SIG-M5 treated with dmso at 0.1 percent for 504 hours (cell line): ENCODE data around the gene IGFBP4.

Source experiments
- DNase-seq: peaks from one replicate; lab custom pipeline; 2025; ENCODE audit not compliant: unreplicated experiment; lab: John Stamatoyannopoulos, UW

IGFBP4 gene

DNA sequence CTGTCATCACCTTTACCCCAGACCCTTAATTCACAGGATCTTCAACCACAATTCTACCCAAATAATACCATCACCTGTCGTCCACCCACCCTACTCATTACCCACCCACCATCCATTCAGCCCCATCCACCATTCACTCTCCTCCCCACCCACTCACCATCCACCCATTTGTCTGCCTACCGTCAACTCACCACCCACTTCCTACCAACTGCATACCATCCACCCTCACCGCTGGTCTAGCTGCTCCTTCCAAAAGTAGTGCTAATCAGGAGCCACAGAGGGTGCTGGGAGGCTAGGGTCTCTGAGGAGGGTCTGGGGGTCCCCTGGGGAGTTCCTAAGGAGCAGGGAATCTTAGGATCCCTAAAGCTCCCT lies 12.0 kb upstream of the IGFBP4 start:
- DNase-seq = no peak

GRCh38 chr17:40432864-40433528 lies 10.3 kb upstream of the IGFBP4 start:
- DNase-seq = no peak

- no peak for DNase-seq
These were observed 9.5 kb upstream of the IGFBP4 start for GRCh38 chr17:40433551-40434415.

DNA sequence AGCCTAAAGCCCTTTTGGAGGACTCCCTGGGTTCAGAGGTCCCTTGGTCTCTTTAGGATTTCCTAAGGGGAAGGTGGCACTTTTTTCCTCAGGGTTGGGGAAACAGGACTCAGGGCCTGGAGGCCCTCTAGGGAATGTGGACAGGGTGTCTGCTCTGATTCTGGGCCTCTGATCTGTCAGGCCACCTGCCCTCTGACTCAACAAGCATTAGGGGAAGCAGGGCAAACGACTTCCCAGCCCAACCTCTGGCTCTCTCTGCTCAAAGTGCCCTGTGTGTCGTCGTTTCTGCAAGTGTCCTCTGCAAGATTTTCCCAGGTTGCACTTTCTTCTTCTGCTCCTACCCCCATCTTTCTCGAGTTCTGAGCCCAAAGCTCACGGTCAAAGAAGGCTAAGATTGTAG lies 6.6 kb upstream of the IGFBP4 start:
- no peak for DNase-seq

GRCh38 chr17:40437095-40437732 lies 6.0 kb upstream of the IGFBP4 start:
- DNase-seq = peak; percentile 14

DNA sequence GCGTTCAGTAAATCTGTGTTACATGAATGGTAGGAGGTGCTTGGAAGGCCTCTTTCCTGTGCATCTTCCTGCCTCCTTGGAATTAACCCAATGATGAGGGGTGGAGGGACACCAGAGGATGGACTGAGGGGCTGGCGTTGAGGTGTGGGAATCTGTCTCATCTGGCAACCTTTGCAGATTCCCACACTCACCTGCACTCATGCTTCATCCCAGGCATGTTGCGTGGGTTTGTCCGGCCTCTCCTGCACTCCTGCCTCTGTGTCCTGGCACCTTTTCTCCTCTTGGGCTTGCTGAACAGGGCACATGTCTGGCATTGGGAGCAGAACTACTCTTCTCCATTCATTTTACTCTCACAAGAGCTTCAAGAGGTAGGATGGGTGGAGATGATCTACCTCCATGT lies 3.1 kb upstream of the IGFBP4 start:
- no peak for DNase-seq

DNA sequence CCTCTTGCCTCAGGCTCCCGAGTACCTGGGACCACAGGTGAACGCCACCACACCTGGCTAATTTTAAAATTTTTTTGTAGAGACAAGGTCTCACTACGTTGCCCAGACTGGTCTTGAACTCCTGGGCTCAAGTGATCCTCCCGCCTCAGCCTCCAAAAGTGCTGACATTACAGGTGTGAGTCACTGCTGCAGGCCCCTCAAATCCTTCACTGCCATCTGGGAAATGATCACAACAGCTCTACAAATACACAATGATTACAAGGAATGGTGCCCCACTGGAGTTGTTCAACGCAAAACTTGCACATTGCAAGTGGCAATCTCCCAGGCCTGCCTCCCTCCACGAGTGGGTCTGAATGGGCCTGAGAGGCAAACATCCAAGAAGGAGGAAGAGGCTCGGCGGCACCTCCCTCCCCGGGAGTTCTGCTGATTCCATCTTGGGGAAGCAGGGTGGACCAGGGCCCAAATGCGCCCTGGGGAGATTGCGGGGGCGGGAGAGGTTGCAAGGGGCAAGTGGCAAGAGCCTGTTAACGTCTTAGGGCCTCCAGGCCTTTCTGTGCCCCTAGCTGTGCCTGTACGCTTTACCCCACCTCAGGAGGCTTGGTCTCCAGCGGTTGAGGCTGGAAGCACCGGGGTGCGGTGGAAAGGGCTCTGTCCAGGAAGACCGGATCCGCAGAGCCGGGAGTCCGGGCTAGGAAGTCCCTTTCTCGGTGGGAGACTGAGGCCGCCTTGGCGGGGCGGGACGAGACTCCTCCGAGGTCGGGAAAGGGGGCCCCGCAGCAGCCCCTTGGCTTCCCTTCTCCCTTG lies 656 bp upstream of the IGFBP4 start:
- DNase-seq = peak; percentile 24

GRCh38 chr17:40443988-40444899 lies 994 bp downstream of the IGFBP4 start:
- no peak for DNase-seq

- DNase-seq = no peak
These were observed 2.7 kb downstream of the IGFBP4 start for GRCh38 chr17:40445751-40446468.

DNA sequence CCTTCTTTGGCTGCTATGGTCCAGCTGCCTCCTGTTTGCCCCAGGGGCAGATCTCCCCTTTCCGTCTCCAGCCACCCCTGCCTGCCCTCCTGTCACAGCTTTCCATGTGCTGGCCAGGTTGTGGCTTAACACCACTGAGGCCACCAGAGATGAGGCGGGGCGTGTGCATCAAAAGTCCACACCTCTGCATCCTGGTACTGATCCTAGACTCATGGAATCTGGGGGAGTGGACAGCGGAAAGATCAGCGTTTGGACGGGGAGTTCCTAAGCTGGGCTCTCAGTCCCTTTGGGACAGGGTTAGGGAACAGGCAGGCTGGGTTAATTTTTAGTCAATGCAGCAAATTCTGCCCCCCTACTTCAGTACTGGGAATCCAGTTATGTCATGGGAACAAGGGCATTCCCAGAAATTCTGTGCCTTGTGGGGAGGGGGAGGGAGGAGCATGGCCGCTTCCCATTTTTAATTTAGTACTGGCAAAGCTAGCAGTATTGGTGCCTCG lies 3.9 kb downstream of the IGFBP4 start:
- no peak for DNase-seq

DNA sequence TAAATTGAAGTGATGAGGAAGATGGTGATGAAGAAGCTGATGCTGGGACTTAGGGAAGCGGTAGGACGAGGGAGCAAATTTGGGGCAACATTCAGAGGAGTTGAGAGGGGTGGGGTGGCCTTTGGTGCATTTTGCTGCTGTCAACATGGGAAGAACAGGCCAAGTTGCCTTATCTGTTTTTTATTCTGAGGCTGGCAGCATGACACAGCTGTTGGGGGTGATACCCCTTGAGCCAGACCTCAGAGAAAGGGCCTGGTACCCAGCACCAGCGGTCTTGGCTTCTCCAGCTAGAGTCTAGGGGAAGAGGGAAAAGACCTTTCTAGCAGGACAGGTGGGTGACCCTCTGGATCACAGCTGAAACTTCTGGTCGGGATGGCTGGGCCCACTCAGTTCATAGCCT lies 4.6 kb downstream of the IGFBP4 start:
- no peak for DNase-seq

GRCh38 chr17:40448213-40448638 lies 5.0 kb downstream of the IGFBP4 start:
- peak; percentile 41 for DNase-seq

GRCh38 chr17:40448639-40449261 lies 5.5 kb downstream of the IGFBP4 start:
- peak; percentile 3 for DNase-seq

DNA sequence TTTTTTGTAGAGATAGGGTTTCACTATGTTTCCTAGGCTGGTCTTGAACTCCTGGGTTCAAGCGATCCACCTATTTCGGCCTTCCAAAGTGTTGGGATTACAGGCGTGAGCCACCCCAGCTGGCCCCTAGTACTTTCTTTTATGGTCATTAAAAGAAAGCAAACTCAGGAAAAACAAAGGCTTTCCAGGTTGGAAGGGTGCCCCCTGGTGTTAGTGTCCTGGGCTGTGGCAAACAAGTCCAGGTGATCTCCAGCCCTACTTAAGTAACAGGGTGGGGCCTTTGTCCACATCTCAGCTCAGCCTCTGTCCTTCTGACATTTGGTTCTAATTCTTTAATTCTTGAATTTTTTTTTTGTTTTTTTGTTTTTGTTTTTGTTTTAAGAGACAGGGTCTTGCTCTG lies 6.9 kb downstream of the IGFBP4 start:
- peak; percentile 29 for DNase-seq

- DNase-seq = no peak
These were observed 8.2 kb downstream of the IGFBP4 start for GRCh38 chr17:40451420-40451819.

DNA sequence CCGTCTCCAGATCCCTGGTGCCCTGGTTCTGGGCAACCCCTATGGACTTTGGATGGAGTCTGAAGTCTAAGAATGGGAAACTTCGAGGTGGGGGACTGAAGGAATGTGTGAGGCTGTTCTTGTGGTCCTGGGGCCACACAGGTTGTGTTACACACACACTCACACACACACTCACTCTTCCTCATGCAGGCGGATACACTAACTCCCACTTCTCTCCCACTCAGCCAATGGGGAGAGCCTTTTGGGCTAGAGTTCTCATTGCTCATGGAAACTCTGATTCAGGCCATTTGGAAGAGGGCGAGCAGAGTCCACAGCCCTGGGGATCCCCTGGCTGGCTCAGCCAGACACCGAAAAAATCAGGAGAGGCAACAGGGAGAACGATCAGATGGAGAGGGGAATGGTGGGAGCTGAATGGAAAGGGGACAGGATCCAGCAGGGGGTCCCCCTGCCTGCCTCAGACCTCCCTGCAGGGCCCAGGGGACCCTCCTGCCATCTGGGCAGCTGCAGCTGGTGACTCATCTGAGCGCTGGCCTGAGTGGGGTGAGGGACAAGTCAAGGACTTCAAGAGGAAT lies 9.1 kb downstream of the IGFBP4 start:
- DNase-seq = no peak

DNA sequence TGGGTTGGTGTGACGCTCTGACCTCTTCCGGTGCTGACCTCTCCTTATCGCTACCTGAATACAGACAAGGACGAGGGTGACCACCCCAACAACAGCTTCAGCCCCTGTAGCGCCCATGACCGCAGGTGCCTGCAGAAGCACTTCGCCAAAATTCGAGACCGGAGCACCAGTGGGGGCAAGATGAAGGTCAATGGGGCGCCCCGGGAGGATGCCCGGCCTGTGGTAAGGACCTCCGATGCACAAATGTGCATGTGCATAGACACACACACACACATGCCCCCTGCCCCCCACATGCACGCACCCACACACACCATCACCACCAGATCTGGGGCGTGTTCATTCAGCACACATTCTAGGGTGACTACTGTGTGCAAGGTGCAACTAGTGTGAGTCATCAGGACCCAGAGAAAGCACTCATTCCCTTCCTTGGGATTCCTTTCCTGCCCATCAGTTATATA lies 9.7 kb downstream of the IGFBP4 start:
- no peak for DNase-seq

- DNase-seq = no peak
These were observed 10.8 kb downstream of the IGFBP4 start for GRCh38 chr17:40453881-40454612.
